Nephron (organoid): ENCODE data around the gene SDK2.
"Not testable (repeated sequence)": the region's sequence is repeated elsewhere in the genome, so short reads cannot be mapped to it uniquely, and the experiment has no call there.

ENCODE experiments used
- H3K27ac Mint-ChIP-seq, 3 experiments: 2 replicates each; pipeline ENCODE4 v1.8.0; 2020; ENCODE audit warnings: mixed read lengths in 3 of 3, mild to moderate bottlenecking in 2 of 3, moderate library complexity in 1 of 3
- H3K27me3 Mint-ChIP-seq: 2 replicates; pipeline ENCODE4 v1.8.0; 2021; ENCODE audit warnings: low read depth, mild to moderate bottlenecking, moderate library complexity, mixed read lengths
- H3K36me3 Mint-ChIP-seq: 2 replicates; pipeline ENCODE4 v1.8.0; 2020; ENCODE audit warnings: low read depth, mixed read lengths
- H3K4me1 Mint-ChIP-seq: 2 replicates; pipeline ENCODE4 v1.8.0; 2020; ENCODE audit warnings: mixed read lengths
- H3K4me3 Mint-ChIP-seq, 3 experiments: 2 replicates each; pipeline ENCODE4 v1.8.0; 2020; ENCODE audit warnings: mild to moderate bottlenecking in 3 of 3, mixed read lengths in 3 of 3, moderate library complexity in 2 of 3
- H3K9me3 Mint-ChIP-seq: 2 replicates; pipeline ENCODE4 v1.8.0; 2020; ENCODE audit warnings: mixed read lengths
- TF ChIP-seq, protein P1 (sequence below), 3 experiments: fragments of 200-600 bp; sonication (generic); IDR thresholded peaks; one replicate each; pipeline ENCODE4 v1.5.0; 2021; ENCODE audit warnings: antibody characterized with exemption in 3 of 3; ENCODE audit not compliant: unreplicated experiment in 3 of 3

The SDK2 gene

DNA sequence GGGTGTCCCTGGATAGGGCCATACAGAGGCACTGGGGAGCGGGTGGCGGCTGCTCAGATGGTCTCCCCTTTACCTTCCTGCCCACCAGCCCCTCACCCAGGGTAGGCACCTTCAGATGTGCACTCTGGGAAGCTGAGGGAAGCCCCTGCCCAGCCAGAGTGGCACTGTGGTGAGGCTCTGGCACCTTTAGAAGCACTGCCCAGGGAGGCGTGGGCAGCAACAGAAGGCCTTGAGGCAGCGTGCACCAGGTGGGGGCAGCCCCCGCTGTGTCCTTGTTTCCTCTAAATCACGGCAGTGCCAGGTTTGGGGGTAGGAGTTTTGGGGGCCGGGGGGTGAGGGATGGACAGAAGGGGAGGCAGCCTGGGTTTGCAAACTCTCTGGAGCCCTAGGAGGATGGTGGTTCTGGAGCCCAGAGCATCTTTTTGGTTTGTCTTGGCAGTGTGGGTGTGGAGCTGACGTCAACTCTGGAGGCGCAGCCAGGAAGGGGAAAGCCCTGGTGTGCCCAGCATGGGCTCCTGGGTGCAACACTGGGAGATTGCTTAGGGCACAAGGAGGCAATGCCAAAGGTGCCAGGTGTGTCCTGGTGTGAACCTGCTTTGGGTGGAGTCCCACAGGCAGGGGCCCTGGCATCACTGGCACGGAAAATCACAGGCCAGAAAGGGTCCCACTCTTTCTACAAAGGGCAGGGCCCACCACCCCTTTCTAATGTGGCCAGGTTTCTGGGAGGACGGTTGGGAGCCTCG lies 309.3 kb downstream of the SDK2 start:
- Mint-ChIP-seq H3K4me1 (peaks cover 42% of the 10 kb centered on the region), H3K36me3 (no peaks in the 10 kb centered on the region), H3K9me3 (no peaks in the 10 kb centered on the region), H3K27ac (peak overlapping the region in 1 of 3 experiments; percentile 91), H3K4me3 (no peak overlapping the region), H3K27me3 (peaks cover 4% of the 10 kb centered on the region)
- TF ChIP-seq, protein P1, sequence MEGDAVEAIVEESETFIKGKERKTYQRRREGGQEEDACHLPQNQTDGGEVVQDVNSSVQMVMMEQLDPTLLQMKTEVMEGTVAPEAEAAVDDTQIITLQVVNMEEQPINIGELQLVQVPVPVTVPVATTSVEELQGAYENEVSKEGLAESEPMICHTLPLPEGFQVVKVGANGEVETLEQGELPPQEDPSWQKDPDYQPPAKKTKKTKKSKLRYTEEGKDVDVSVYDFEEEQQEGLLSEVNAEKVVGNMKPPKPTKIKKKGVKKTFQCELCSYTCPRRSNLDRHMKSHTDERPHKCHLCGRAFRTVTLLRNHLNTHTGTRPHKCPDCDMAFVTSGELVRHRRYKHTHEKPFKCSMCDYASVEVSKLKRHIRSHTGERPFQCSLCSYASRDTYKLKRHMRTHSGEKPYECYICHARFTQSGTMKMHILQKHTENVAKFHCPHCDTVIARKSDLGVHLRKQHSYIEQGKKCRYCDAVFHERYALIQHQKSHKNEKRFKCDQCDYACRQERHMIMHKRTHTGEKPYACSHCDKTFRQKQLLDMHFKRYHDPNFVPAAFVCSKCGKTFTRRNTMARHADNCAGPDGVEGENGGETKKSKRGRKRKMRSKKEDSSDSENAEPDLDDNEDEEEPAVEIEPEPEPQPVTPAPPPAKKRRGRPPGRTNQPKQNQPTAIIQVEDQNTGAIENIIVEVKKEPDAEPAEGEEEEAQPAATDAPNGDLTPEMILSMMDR (IDR thresholded peaks at IDR 0.05; ENCODE audit: unreplicated experiment in 3 of 3), result no peak

DNA sequence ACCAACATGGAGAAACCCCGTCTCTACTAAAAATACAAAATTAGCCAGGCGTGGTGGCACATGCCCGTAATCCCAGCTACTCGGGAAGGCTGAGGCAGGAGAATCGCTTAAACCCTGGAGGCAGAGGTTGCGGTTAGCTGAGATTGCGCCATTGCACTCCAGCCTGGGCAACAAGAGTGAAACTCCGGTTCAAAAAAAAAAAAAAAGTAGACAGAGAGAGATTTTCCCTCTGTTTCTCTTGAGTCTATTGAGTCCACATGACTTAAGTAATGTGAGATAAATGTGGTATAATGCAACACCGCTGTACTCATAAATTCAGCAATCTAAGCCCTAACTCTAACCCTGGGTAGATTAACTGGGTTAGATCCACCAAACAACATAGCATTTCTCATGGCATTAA lies 310.8 kb downstream of the SDK2 start:
- H3K36me3 Mint-ChIP-seq, H3K9me3 Mint-ChIP-seq, H3K27me3 Mint-ChIP-seq, H3K4me3 Mint-ChIP-seq: not testable (repeated sequence)
- Mint-ChIP-seq H3K27ac (peak overlapping the region in 2 of 3 experiments; percentile 56 to 65), H3K4me1 (peaks cover 32% of the 10 kb centered on the region)

DNA sequence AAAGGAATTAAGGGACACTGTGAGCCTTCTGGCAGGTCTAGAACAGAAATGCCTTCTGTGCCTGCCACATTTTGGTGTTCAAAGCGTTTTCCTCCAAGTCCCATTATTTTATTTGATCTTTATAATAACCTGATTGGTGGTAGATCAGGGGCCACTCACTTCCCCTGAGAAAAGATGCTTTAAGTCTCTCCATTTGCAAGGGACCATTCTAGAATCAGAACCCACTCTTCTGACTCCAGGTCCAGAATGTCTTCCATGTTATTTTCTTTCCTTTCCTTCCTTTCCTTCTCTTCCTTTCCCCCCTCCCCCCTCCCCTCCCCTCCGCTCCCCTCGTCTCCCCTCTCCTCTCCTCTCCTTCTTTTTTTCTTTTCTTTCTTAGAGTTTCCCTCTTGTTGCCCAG lies 313.2 kb downstream of the SDK2 start:
- Mint-ChIP-seq H3K4me3 (no peak overlapping the region), H3K27me3 (peaks cover 4% of the 10 kb centered on the region), H3K36me3 (no peaks in the 10 kb centered on the region), H3K9me3 (no peaks in the 10 kb centered on the region), H3K27ac (no peak overlapping the region), H3K4me1 (peaks cover 16% of the 10 kb centered on the region)
- TF ChIP-seq, protein P1 (IDR thresholded peaks at IDR 0.05; ENCODE audit: unreplicated experiment in 3 of 3), result no peak

DNA sequence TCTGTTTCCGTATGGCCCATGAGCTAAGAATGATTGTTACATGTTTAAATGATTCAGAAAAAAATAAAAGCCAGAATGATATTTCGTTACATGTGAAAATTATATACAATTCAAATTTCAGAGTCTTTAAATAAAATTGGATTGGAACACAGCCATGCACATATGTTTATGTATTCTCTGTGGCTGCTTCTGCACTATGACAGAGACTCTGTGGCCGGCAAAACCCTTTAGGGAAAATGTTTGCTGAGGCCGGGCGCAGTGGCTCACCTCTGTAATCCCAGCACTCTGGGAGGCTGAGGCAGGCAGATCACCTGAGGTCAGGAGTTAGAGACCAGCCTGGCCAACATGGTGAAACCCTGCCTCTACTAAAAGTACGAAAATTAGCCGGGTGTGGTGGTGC lies 316.6 kb downstream of the SDK2 start:
- H3K27ac Mint-ChIP-seq, result peak overlapping the region; percentile 10 to 87 (median 29)
- H3K27me3 Mint-ChIP-seq, result peaks cover 4% of the 10 kb centered on the region
- TF ChIP-seq, protein P1 (IDR thresholded peaks at IDR 0.05; ENCODE audit: unreplicated experiment in 3 of 3), result no peak
- no peaks in the 10 kb centered on the region for H3K36me3 Mint-ChIP-seq
- peaks cover 38% of the 10 kb centered on the region for H3K4me1 Mint-ChIP-seq
- no peaks in the 10 kb centered on the region for H3K9me3 Mint-ChIP-seq
- H3K4me3 Mint-ChIP-seq, result no peak overlapping the region

DNA sequence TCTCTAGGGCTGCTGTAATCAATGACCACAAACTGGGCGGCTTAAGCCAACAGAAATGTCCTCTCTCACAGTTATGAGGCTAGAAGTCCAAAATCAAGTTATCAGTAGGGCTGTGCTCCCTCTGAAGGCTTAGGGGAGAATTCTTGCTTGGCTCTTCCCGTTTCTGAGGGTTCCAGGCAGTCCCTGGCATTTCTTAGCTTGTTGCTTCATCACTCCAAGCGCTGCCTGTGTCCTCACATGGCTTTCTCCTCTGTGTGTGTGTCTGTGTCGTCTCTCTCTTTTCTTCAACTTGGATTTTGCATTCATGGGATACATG lies 318.8 kb downstream of the SDK2 start:
- H3K27me3 Mint-ChIP-seq, result peaks cover 3% of the 10 kb centered on the region
- peaks cover 51% of the 10 kb centered on the region for H3K4me1 Mint-ChIP-seq
- H3K4me3 Mint-ChIP-seq, result peak overlapping the region in 1 of 3 experiments; percentile 22
- peak overlapping the region; percentile 59 to 91 (median 83) for H3K27ac Mint-ChIP-seq
- H3K36me3 Mint-ChIP-seq, result no peaks in the 10 kb centered on the region
- H3K9me3 Mint-ChIP-seq, result no peaks in the 10 kb centered on the region
- TF ChIP-seq, protein P1 (IDR thresholded peaks at IDR 0.05; ENCODE audit: unreplicated experiment in 3 of 3), result no peak

DNA sequence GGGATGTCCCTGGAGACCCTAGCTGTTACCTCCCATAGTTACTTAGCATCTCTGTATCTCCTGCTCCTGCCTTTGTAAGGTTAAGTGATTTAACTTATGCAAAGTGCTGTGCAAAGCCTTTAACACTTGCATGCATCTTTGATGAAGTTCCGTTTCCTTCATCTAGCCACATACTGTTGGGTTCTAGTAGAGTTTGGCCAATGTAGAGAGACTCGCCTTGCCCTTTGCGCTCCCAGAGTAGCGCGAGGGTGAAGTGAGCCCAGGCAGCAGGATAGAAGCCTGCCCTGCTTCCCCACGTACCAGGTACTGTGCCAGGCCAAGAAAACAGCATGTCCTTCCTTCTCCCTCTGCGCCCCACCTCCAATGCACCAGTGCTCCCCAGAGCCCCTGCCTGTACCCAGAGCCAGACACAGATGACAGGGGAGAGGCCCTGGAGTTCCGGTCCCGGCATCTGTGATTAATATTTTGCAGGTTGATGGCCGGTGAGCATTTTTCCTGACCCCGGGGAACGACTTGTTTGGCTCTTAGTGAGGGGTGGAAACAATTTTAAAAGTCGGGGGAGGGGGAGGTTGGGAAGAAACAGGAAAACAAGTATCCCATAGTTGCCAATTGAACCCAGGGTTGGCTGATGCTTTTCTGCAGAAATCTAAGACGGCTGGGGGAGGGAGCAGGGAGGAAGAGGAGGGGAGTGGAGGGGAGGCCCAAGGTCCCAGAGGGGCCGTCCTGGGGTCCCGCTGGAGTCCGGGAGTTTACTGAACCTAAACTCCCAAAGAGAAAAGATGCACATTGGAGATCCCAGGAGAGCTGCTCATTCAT lies 319.3 kb downstream of the SDK2 start:
- Mint-ChIP-seq H3K27ac (peak overlapping the region; percentile 59 to 91 (median 83)), H3K4me3 (peak overlapping the region; percentile 4 to 32 (median 22)), H3K9me3 (no peaks in the 10 kb centered on the region), H3K4me1 (peaks cover 56% of the 10 kb centered on the region), H3K27me3 (peaks cover 3% of the 10 kb centered on the region), H3K36me3 (no peaks in the 10 kb centered on the region)
- TF ChIP-seq, protein P1 (IDR thresholded peaks at IDR 0.05; ENCODE audit: unreplicated experiment in 3 of 3), result no peak
